GM19395 (cell line): ENCODE results near the gene RPL7A.
A peak's percentile ranks its signal among the peaks of the same experiment; 100 is the strongest.
"Not testable (repeated sequence)": the region's sequence is repeated elsewhere in the genome, so short reads cannot be mapped to it uniquely, and the experiment has no call there.

Experiments
- ATAC-seq: cut with Tn5 transposase; IDR thresholded peaks from one replicate; pipeline ENCODE4 v1.9.1; 2021; ENCODE audit warnings: mild to moderate bottlenecking, moderate library complexity; ENCODE audit not compliant: unreplicated experiment

The RPL7A gene

DNA sequence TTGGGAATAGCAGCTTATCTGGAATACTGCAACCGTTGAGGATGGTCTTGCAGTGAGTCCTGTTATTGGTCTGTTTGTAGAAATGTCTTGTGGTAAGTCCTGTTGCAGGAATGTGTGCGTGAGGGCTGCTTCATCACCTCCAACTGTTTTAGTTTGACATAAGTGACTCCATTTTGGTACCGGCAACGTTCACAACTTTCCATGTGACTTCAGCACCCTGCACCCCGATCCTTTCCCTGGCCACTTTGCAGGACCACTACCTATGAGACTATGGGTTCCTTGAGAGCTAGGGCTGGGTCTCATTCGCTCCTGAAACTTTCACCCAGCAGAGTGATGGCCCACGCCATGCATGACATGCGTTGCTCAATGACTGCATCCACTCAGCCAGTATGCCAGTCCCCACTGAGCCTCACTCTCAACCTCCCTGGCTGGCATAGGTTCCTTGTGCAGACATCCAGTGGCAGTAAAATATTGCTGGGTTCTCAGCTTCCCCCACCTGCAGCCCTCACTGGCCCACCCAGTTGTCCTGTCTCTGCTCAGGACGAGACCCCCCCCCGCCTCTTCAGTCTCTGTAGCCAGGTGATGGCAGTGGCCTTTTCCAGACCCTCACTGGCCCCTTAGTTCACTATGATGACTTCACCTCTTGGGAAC is 20.1 kb upstream of the RPL7A start:
- no peak for ATAC-seq

DNA sequence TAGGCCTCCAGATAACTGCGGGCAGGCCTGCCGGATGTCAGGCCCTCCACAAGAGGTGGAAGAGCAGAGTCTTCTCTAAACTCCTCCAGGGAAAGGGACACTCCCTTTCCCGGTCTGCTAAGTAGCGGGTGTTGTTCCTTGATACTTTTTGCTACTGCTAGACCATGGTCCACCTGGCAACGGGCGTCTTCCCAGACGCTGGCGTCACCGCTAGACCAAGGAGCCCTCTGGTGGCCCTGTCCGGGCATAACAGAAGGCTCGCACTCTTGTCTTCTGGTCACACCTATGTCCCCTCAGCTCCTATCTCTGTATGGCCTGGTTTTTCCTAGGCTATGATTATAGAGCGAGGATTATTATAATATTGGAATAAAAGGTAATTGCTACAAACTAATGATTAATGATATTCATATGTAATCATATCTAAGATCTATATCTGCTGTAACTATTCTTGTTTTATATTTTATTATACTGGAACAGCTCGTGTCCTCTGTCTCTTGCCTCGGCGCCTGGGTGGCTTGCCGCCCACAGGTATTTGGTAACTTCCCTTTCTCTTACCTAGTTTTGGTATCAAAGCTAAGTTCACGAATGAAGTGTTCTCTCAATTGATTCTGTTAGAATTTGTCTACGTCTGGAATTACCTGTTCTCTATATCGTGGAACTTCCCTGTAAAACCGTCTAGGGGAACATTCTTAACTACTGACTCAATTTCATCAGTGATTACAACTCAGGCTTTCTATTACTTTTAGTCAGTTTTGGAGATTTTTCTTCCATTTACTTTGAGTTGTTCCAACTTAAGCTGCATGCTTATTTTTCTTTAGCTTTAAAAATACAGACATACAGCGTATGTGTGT is 18.5 kb upstream of the RPL7A start:
- not testable (repeated sequence) for ATAC-seq

DNA sequence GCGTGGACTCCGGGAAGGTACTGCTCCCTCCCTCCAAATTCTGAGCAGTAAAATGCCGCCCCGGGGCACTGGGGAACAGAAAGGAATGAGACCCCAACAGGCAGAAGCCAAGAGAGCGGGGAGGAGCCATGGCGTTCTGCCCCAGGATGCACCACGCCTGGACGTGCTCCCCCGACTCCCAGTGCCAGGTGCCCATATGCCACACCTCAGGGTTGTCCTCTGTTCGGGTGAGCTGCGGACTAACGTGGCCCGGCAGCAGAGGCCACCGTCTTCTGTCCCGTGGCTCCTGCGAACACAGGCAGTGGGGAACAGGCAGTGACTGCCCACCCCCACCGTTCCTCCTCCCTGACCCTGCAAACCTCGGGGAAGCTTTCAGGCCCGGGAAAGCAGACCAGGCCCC is 16.8 kb upstream of the RPL7A start:
- ATAC-seq = no peak

GRCh38 chr9:133331641-133332380 is 16.2 kb upstream of the RPL7A start:
- ATAC-seq = no peak

DNA sequence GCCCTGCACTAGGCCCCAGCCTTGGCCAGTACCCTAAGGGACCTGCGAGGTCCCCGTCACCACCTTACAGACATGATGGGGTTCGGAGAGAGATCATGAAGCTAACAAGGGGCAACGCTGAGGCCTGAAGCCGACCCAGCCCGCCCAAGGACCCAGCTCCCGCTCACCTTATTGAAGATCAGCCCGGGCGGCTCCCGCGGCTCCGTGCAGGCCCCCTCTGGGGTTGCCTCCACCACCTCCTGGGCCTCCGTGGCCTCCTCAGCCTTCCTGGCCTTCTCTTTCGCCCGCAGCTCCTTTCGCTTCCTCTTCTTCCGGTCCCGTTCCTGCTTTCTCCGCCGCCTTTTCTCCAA is 15.7 kb upstream of the RPL7A start:
- ATAC-seq = no peak

DNA sequence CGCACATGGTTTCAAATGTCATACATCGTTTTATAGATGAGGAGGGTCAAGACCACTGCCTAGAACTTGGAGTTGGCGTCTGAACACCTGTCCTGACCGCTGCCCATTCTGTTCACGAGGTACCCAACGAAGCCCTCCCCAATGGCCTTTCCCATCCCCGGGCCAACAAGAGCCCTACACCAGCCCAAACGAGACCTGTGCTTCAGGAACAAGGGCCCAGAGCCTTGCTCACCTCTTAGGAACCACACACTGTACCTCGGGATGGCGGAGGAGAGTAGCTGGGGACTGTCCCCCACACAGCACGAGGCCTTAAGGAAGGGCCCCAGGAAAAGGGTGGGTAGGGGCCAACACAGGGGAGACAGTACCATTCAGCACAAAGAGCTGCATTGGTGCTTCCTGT is 15.0 kb upstream of the RPL7A start:
- no peak for ATAC-seq

DNA sequence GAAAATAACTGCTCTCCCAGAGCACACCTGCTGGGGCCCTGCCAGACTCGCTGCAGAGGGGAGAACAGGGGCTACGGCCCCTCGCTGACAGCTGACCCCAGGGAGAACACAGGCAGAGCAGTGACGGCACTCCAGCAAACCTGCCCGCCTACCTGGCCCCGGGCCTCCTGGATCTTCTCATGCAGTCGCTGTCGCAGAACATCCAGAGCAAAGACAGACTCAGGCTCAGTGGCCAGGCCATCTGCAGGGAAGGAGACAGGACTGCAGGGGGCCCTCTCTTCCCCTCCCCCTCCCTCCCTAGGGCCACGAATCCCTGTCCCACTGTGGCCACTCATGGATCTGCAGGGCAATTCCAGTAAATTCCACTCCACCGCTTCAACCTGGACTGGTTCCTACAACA is 14.5 kb upstream of the RPL7A start:
- no peak for ATAC-seq

- ATAC-seq = no peak
Measured at GRCh38 chr9:133334161-133334560, 13.9 kb upstream of the RPL7A start.

DNA sequence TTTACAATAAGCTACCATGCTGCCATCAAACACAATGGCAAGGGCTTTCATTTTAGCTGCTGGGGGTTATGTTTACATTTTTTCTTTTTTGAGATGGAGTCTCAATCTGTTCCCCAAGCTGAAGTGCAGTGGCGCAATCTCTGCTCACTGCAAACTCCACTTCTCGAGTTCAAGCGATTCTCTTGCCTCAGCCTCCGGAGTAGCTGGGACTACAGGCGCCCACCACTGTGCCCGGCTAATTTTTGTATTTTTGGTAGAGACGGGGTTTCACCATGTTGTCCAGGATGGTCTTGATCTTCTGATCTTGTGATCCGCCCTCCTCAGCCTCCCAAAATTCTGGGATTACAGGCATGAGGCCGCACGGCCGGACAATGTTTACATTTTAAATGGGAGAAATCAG is 13.1 kb upstream of the RPL7A start:
- ATAC-seq = not testable (repeated sequence)

- peak; percentile 82 for ATAC-seq
Measured at GRCh38 chr9:133335924-133336811, 11.8 kb upstream of the RPL7A start, which contains the start of gene SURF6. SURF6 (minus strand) TSS chr9:133336188; CDS start chr9:133336132, 56 bp downstream.

- no peak for ATAC-seq
Measured at GRCh38 chr9:133339641-133340040, 8.4 kb upstream of the RPL7A start.

DNA sequence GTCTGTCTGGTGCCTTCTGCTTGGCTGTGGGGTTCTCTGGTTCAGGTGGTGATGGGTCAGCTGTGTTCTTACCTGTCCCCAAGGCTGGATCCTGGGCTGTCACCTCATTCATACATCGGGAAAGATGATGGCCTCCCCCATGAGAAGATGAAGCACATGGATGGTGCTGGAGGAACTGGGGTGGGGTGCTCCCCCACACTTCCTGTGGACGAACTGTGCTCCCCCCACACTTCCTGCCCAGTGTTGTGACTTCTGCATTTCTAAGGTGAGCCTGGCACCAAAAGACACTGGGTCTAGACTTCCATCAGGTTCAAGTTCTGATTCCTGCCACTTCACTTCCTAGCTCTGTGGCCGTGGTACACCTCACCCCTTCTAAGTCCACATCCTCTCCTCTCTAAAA is 7.8 kb upstream of the RPL7A start:
- ATAC-seq = no peak

DNA sequence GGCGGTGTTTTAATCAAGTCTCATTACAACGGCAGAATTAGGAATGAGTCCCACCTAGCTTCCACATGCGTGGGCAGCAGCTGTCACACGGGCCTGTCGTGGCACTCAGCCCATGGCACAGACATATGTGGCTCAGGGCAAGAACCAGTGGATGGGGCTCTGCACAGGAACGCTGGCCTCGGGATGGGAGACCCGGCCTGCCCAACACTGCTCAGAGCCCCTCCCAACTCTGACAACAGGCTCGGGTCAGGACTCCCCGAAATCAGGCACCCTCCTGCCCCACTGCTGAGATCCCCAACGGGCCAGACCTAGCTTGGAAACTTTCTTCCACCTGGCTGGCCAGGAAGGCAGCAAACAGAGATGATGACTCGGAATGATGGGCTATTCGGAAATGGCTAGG is 7.1 kb upstream of the RPL7A start:
- no peak for ATAC-seq

GRCh38 chr9:133341369-133342068 is 6.5 kb upstream of the RPL7A start:
- no peak for ATAC-seq

GRCh38 chr9:133342069-133342406 is 6.0 kb upstream of the RPL7A start:
- ATAC-seq = no peak

DNA sequence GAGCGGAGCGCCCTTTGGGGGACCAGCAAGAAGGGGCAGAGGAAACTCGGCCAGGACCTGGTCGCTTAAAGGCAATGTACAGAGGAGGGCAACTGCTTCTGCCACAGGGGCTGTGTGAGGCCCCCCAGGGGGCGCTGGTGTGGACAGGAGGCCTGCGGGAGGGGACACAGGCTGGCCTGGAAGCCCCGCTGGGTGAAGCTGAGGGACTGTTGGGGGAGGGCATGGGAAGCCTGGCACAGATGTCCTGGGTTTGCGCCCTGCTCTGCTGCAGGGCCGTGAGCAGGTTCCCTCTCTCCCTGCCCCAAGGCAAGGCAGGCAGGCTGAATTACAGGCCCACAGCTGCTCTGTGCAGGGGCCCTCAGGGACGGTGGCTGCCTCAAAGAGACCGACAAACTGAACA is 5.4 kb upstream of the RPL7A start:
- ATAC-seq = no peak

DNA sequence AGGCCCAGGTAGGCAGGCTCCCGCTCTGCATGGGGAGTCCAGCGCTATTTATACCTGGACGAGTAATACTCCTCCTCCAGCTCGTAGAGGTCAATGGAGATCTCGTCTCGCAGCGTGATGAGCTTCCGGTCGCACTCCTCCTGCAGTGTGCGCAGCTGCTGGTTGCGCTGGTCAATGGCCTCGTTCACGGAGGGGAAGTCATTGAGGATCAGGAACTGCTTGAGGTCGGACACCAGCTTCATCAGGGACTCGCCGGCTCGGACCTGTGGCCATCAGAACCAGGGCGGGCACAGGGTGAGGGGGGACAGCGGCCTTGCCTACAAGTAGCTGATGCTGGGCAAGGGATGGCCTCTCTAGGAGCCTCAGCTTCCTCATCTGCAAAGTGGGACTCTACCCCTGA is 3.9 kb upstream of the RPL7A start:
- ATAC-seq = no peak

DNA sequence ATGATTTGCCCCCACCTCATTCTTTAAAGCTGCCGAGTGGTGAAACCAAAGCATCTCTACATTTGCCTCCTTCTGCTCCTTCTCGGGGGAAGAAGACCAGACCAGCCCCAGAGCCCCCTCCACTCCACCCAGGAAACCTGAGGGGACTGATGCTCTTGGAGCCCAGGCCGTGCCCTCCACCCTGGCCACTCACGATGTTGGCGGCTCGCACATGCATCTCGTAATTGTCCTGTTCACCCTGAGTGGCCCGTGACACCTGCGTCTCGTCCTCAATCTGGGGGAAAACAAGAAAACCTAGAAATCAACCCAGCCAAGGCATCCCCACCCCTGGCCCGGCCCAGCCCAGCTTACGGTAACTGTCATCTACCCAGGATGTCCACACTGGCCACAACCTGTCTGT is 3.0 kb upstream of the RPL7A start:
- ATAC-seq = no peak

DNA sequence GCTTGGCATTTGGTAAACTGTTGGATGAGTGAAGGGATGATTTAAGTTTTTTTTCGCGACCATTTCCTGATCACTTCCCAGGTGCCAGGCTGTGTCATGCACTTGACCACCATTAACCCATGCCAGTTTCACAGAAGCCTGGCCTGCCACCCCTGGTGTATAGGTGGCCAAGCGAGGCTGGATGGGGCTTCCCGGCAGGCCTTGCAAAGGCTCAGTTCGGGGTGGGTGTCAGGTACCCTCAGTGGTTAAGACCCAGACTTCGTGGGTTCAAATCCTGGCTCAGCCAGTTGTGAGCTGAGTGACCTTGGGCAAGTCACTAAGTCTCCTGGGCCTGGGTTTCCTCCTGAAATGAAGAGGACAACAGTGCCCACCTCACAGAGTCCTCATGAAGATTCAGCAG is 2.4 kb upstream of the RPL7A start:
- no peak for ATAC-seq

GRCh38 chr9:133346021-133346785 is 1.8 kb upstream of the RPL7A start:
- ATAC-seq = no peak
